ENCODE results near the gene UGT1A10. TPM values are rescaled to one million over a fixed set of nuclear protein-coding genes. Genes with fewer than 3 reads are reported as not detected.

UGT1A10 gene
- total and polyA plus RNA-seq, 10 of the 15 experiments (the other 5 are each of a cell fraction or from before 2014, with no cell fraction given) = not detected

DNA sequence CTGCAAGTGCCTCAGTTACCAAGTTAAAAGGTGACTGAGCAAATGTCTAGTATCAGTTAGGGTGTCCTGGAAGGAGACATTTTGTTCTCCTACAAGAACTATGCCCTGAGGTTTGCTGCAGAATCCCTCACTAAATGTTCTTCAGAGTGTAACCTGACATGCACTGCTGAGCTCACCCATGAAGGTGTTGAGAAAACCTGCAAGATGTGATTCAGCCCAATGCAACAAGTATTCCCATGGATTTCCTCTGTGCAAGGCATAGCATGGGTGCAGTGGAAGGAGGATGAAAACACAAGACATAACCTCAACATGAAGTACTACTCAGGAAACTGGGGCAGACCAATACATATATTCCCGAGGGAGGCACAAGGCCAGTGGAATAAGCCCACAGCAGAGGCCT is 34.2 kb upstream of the UGT1A10 start:
- Histone ChIP-seq H3K4me1 (ENCODE audit: control insufficient read depth, insufficient read depth, low read length) (no peaks in the 10 kb centered on the region), H3K79me2 (ENCODE audit: control insufficient read depth, insufficient read depth, low read length) (no peaks in the 10 kb centered on the region), H3K9me3 (replicated peaks; ENCODE audit: control insufficient read depth, insufficient read depth, low read length) (no peaks in the 10 kb centered on the region; the same call in 2 of the 3 replicates), H4K20me1 (ENCODE audit: control insufficient read depth, insufficient read depth) (no peaks in the 10 kb centered on the region), H3K27me3 (replicated peaks in 1 of 2; ENCODE audit: control insufficient read depth in 2 of 2, insufficient read depth in 2 of 2, low read length in 1 of 2) (no peaks in the 10 kb centered on the region; a peak in 1 of 4 replicates), H3K27ac (ENCODE audit: control insufficient read depth, insufficient read depth) (no peak overlapping the region), H3K36me3 (ENCODE audit: control insufficient read depth in 2 of 2, insufficient read depth in 2 of 2, low read length in 1 of 2) (no peaks in the 10 kb centered on the region), H3K4me2 (ENCODE audit: control insufficient read depth, insufficient read depth) (no peak overlapping the region), H2AFZ (ENCODE audit: control insufficient read depth, low read depth, low read length) (no peak overlapping the region), H3K9ac (ENCODE audit: control insufficient read depth, insufficient read depth, low read length) (no peak overlapping the region), H3K4me3 (no peak overlapping the region)
- ATAC-seq (no peak), DNase-seq (ENCODE audit: low read depth, low spot score) (no peak), FAIRE-seq (no peak)
- no peak for TF ChIP-seq ZNF207 (IDR thresholded peaks at IDR 0.05; ENCODE audit: borderline replicate concordance)
- no peak for TF ChIP-seq SPI1 (IDR thresholded peaks at IDR 0.05; ENCODE audit: borderline replicate concordance, insufficient read depth, low read depth, low read length)
- no peak for TF ChIP-seq HDGF (IDR thresholded peaks at IDR 0.05)
- TF ChIP-seq EGR1 (IDR thresholded peaks at IDR 0.05; ENCODE audit: borderline replicate concordance in 1 of 2, low read depth in 2 of 2, low read length in 2 of 2) = no peak
- TF ChIP-seq, protein P1, sequence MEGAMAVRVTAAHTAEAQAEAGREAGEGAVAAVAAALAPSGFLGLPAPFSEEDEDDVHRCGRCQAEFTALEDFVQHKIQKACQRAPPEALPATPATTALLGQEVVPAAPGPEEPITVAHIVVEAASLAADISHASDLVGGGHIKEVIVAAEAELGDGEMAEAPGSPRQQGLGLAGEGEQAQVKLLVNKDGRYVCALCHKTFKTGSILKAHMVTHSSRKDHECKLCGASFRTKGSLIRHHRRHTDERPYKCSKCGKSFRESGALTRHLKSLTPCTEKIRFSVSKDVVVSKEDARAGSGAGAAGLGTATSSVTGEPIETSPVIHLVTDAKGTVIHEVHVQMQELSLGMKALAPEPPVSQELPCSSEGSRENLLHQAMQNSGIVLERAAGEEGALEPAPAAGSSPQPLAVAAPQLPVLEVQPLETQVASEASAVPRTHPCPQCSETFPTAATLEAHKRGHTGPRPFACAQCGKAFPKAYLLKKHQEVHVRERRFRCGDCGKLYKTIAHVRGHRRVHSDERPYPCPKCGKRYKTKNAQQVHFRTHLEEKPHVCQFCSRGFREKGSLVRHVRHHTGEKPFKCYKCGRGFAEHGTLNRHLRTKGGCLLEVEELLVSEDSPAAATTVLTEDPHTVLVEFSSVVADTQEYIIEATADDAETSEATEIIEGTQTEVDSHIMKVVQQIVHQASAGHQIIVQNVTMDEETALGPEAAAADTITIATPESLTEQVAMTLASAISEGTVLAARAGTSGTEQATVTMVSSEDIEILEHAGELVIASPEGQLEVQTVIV (IDR thresholded peaks at IDR 0.05; ENCODE audit: borderline replicate concordance, partially characterized antibody) = no peak
- TF ChIP-seq, protein P2, sequence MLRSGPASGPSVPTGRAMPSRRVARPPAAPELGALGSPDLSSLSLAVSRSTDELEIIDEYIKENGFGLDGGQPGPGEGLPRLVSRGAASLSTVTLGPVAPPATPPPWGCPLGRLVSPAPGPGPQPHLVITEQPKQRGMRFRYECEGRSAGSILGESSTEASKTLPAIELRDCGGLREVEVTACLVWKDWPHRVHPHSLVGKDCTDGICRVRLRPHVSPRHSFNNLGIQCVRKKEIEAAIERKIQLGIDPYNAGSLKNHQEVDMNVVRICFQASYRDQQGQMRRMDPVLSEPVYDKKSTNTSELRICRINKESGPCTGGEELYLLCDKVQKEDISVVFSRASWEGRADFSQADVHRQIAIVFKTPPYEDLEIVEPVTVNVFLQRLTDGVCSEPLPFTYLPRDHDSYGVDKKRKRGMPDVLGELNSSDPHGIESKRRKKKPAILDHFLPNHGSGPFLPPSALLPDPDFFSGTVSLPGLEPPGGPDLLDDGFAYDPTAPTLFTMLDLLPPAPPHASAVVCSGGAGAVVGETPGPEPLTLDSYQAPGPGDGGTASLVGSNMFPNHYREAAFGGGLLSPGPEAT (IDR thresholded peaks at IDR 0.05; ENCODE audit: low read depth) = no peak
- TF ChIP-seq MEF2A (IDR thresholded peaks at IDR 0.05; ENCODE audit: insufficient read depth, low read depth, low read length) = no peak
- no peak for TF ChIP-seq ESRRA (IDR thresholded peaks at IDR 0.05; ENCODE audit: low read length)
- in situ Hi-C loops (cut with MboI) = no loop called here
- intact Hi-C loops (cut with micrococcal nuclease; ENCODE audit: unreplicated experiment) = no loop called here
- RAD21 ChIA-PET (ENCODE audit: unreplicated experiment) = no interaction called here
- 0% methylated on average over 1 of the region's 1 CpG for WGBS (ENCODE audit: insufficient coverage, insufficient replicate concordance, low lambda C conversion rate, missing lambda C conversion rate)
- CTCF ChIA-PET = interaction anchor here (0.5 kb wide), 1 partner anchor 306 kb away, joined by 3 read pairs; no protein-coding TSS in a partner anchor
- POLR2A ChIA-PET = no interaction called here
- SMC1A ChIA-PET (ENCODE audit: uncharacterized antibody, unreplicated experiment) = no interaction called here
- BruUV-seq (replicated peaks) = no TSS peak

All from GM12878 (cell line).